Stimulated activated CD4-positive, alpha-beta T cell treated with anti-CD3 and anti-CD28 coated beads, Interleukin-4, amount 100 ng/mL, for 48 hours (primary cell): ENCODE results near the gene TREML1.
"Not testable (repeated sequence)": the region's sequence is repeated elsewhere in the genome, so short reads cannot be mapped to it uniquely, and the experiment has no call there.

ENCODE experiments used
- DNase-seq, 2 donors: peaks; one replicate each; pipeline ENCODE4 v3.0.0-alpha.2; 2020; ENCODE audit warnings: low read depth in 2 of 2

Gene TREML1

GRCh38 chr6:41150671-41151070 lies 3.5 kb downstream of the TREML1 start:
- DNase-seq = no peak

- no peak for DNase-seq
Observed at GRCh38 chr6:41147917-41148316, 6.2 kb downstream of the TREML1 start.

GRCh38 chr6:41136911-41137310 lies 17.2 kb downstream of the TREML1 start:
- no peak for DNase-seq

GRCh38 chr6:41135062-41135832 lies 18.9 kb downstream of the TREML1 start:
- DNase-seq = no peak

GRCh38 chr6:41132254-41132653 lies 21.9 kb downstream of the TREML1 start:
- DNase-seq = no peak

- no peak for DNase-seq
Observed at GRCh38 chr6:41125282-41125681, 28.9 kb downstream of the TREML1 start.

GRCh38 chr6:41122918-41123317 lies 31.2 kb downstream of the TREML1 start:
- no peak for DNase-seq

- no peak for DNase-seq
Observed at GRCh38 chr6:41122373-41122772, 31.8 kb downstream of the TREML1 start.

GRCh38 chr6:41120058-41120457 lies 34.1 kb downstream of the TREML1 start:
- no peak for DNase-seq

- DNase-seq = no peak
Observed at GRCh38 chr6:41119508-41119907, 34.6 kb downstream of the TREML1 start.

- not testable (repeated sequence) for DNase-seq
Observed at GRCh38 chr6:41115027-41115426, 39.1 kb downstream of the TREML1 start.

- DNase-seq = no peak
Observed at GRCh38 chr6:41111017-41111416, 43.1 kb downstream of the TREML1 start.

- DNase-seq = no peak
Observed at GRCh38 chr6:41103847-41104246, 50.3 kb downstream of the TREML1 start.

- DNase-seq = peak in 1 of 2 donors; percentile 14
Observed at GRCh38 chr6:41100871-41101287, 53.3 kb downstream of the TREML1 start.
